ENCODE data around the gene SEMA4B.

The SEMA4B gene

DNA sequence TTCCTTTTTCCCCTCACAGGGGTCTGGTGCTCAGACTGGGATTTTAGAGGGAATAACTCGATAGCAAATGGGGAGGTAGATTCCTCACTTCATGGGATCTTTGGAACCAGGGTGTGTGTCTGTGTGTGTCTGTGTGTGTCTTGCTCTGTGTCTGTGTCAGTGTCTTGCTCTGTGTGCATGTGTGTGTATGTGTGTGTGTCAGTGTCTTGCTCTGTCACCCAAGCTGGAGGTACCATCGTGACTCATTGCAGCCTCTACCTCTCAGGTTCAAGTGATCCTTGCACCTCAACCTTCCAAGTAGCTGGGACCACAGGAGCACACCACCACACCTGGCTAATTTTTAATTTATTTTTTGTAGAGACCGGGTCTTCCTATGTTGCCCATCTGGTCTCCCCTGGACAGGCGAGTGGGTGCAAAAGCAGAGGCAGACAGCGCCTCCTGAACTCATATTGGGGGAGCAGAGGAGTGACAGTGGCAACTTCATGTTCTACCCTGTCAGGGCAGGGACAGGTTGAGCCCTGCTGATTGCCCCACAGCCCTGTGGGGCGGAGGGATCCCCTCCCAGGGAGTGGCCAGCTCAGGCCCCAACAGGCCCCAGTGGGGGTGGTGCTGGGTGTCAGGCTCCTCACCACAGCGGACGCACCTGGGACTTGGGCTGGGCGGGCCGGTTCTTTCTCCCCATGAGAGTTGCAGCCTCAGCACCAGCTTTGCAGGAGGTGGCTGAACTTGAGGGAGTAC is 10.4 kb upstream of the SEMA4B start:
- Histone ChIP-seq H3K9ac (ENCODE audit: low read depth in 1 of 2, low read length in 2 of 2) (peak overlapping the region; percentile 38 to 69), H3K4me1 (ENCODE audit: control insufficient read depth in 2 of 2, insufficient read depth in 2 of 2, low read length in 2 of 2) (peaks cover 39 to 51% of the 10 kb centered on the region in 2 donors), H3K36me3 (ENCODE audit: control insufficient read depth in 2 of 2, insufficient read depth in 2 of 2, low read length in 2 of 2) (no peaks in the 10 kb centered on the region), H3K4me3 (ENCODE audit: low read length in 2 of 2) (peak overlapping the region in 1 of 2 donors; percentile 20), H3K27ac (ENCODE audit: low read depth in 2 of 2, low read length in 2 of 2) (peak overlapping the region; percentile 91 to 93), H3K27me3 (ENCODE audit: control insufficient read depth in 2 of 2, insufficient read depth in 2 of 2, low read length in 2 of 2) (no peaks in the 10 kb centered on the region), H3K9me3 (ENCODE audit: control insufficient read depth in 2 of 2, low read length in 2 of 2) (no peaks in the 10 kb centered on the region)

DNA sequence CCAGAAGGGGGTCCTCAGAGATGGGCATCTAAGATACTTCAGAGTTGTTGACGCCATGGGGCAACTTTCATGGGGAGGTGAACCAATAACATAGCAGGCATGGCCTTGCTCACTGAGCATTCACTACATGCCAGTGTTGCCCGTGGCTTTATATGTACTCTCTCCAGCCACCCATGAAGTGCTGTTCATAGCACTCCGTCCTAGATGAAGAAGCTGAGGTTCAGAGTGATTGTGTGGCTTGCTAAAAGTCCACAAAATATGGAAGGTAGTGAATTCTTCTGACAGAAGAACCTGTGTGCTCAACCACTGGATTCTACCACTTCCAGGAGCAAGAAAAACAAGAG is 9.8 kb upstream of the SEMA4B start:
- H3K9ac ChIP-seq (ENCODE audit: low read depth in 1 of 2, low read length in 2 of 2), result peak overlapping the region; percentile 38 to 69
- H3K27me3 ChIP-seq (ENCODE audit: control insufficient read depth in 2 of 2, insufficient read depth in 2 of 2, low read length in 2 of 2), result no peaks in the 10 kb centered on the region
- H3K9me3 ChIP-seq (ENCODE audit: control insufficient read depth in 2 of 2, low read length in 2 of 2), result no peaks in the 10 kb centered on the region
- peak overlapping the region; percentile 91 to 93 for H3K27ac ChIP-seq (ENCODE audit: low read depth in 2 of 2, low read length in 2 of 2)
- no peaks in the 10 kb centered on the region for H3K36me3 ChIP-seq (ENCODE audit: control insufficient read depth in 2 of 2, insufficient read depth in 2 of 2, low read length in 2 of 2)
- peak overlapping the region in 1 of 2 donors; percentile 20 for H3K4me3 ChIP-seq (ENCODE audit: low read length in 2 of 2)
- peaks cover 38 to 46% of the 10 kb centered on the region in 2 donors for H3K4me1 ChIP-seq (ENCODE audit: control insufficient read depth in 2 of 2, insufficient read depth in 2 of 2, low read length in 2 of 2)

- Histone ChIP-seq H3K27ac (ENCODE audit: low read depth in 2 of 2, low read length in 2 of 2) (peak overlapping the region; percentile 91 to 93), H3K36me3 (ENCODE audit: control insufficient read depth in 2 of 2, insufficient read depth in 2 of 2, low read length in 2 of 2) (no peaks in the 10 kb centered on the region), H3K4me1 (ENCODE audit: control insufficient read depth in 2 of 2, insufficient read depth in 2 of 2, low read length in 2 of 2) (peaks cover 38 to 45% of the 10 kb centered on the region in 2 donors), H3K9ac (ENCODE audit: low read depth in 1 of 2, low read length in 2 of 2) (peak overlapping the region; percentile 18 to 69), H3K27me3 (ENCODE audit: control insufficient read depth in 2 of 2, insufficient read depth in 2 of 2, low read length in 2 of 2) (no peaks in the 10 kb centered on the region), H3K4me3 (ENCODE audit: low read length in 2 of 2) (peak overlapping the region in 1 of 2 donors; percentile 20), H3K9me3 (ENCODE audit: control insufficient read depth in 2 of 2, low read length in 2 of 2) (no peaks in the 10 kb centered on the region)
Observed at GRCh38 chr15:90191794-90192509, 9.2 kb upstream of the SEMA4B start.

- Histone ChIP-seq H3K27me3 (ENCODE audit: control insufficient read depth in 2 of 2, insufficient read depth in 2 of 2, low read length in 2 of 2) (no peaks in the 10 kb centered on the region), H3K4me3 (ENCODE audit: low read length in 2 of 2) (peak overlapping the region in 1 of 2 donors; percentile 17), H3K36me3 (ENCODE audit: control insufficient read depth in 2 of 2, insufficient read depth in 2 of 2, low read length in 2 of 2) (no peaks in the 10 kb centered on the region), H3K27ac (ENCODE audit: low read depth in 2 of 2, low read length in 2 of 2) (peak overlapping the region; percentile 91 to 93), H3K9ac (ENCODE audit: low read depth in 1 of 2, low read length in 2 of 2) (peak overlapping the region; percentile 38 to 69), H3K4me1 (ENCODE audit: control insufficient read depth in 2 of 2, insufficient read depth in 2 of 2, low read length in 2 of 2) (peaks cover 38 to 41% of the 10 kb centered on the region in 2 donors), H3K9me3 (ENCODE audit: control insufficient read depth in 2 of 2, low read length in 2 of 2) (no peaks in the 10 kb centered on the region)
Observed at GRCh38 chr15:90192961-90193786, 8.0 kb upstream of the SEMA4B start.

DNA sequence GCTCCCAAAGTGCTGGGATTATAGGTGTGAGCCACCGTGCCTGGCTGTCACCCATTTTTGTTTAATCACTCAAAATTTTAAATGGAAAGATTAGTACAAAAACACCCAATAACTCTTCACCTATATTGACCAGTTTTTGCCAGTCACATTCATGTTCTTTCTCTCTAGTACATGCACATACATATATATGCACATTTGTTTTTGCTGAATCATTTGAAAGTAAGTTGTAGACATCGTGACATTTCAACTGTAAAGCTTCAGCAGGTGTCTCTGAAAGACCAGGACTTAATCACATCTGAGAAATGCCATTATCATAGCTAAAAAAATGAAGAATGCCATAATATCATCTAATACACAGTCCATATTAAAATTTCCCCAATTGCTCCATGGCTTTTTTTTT is 6.5 kb upstream of the SEMA4B start:
- no peaks in the 10 kb centered on the region for H3K9me3 ChIP-seq (ENCODE audit: control insufficient read depth in 2 of 2, low read length in 2 of 2)
- H3K27ac ChIP-seq (ENCODE audit: low read depth in 2 of 2, low read length in 2 of 2), result no peak overlapping the region
- peaks cover 35 to 39% of the 10 kb centered on the region in 2 donors for H3K4me1 ChIP-seq (ENCODE audit: control insufficient read depth in 2 of 2, insufficient read depth in 2 of 2, low read length in 2 of 2)

DNA sequence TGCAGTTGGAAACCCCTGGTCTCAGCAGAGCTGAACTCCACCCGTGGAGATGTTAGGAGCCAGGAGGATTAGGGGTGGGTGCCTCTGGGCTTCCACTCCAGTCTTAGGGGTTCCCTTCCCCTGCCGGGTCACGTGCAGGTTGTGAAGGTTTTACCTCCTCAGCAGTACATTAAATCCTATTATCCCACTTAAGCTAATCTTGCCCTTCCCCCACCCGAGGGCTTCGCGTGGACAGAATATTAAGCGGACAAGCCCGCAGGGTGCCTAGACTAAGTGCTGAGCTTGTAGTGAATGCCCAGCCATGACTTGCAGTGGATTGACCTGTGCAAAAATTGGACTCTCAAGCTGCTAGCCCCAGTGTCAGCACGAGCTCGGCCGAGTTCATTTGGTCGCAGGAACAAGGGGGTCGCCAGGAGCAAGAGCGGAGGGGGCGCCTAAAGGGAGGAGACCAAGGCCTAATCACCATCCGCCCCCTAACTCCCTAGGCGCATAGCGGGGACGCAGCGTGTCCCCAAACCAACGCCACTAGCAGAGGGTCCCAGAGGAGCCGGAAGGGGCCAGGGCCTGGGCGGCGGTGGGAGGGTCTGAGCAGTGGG is 498 bp upstream of the SEMA4B start:
- H3K27ac ChIP-seq (ENCODE audit: low read depth in 2 of 2, low read length in 2 of 2), result peak overlapping the region; percentile 81 to 83
- peaks cover 16 to 25% of the 10 kb centered on the region in 2 donors for H3K4me1 ChIP-seq (ENCODE audit: control insufficient read depth in 2 of 2, insufficient read depth in 2 of 2, low read length in 2 of 2)
- H3K4me3 ChIP-seq (ENCODE audit: low read length in 2 of 2), result peak overlapping the region; percentile 75 to 78
- peaks cover 4 to 10% of the 10 kb centered on the region in 2 donors for H3K36me3 ChIP-seq (ENCODE audit: control insufficient read depth in 2 of 2, insufficient read depth in 2 of 2, low read length in 2 of 2)
- no peaks in the 10 kb centered on the region for H3K9me3 ChIP-seq (ENCODE audit: control insufficient read depth in 2 of 2, low read length in 2 of 2)
- H3K27me3 ChIP-seq (ENCODE audit: control insufficient read depth in 2 of 2, insufficient read depth in 2 of 2, low read length in 2 of 2), result no peaks in the 10 kb centered on the region
- peak overlapping the region; percentile 72 to 89 for H3K9ac ChIP-seq (ENCODE audit: low read depth in 1 of 2, low read length in 2 of 2)

More for the DNA sequence above, 6.5 kb upstream of the SEMA4B start:
- Histone ChIP-seq H3K27me3 (ENCODE audit: control insufficient read depth in 2 of 2, insufficient read depth in 2 of 2, low read length in 2 of 2) (no peaks in the 10 kb centered on the region), H3K36me3 (ENCODE audit: control insufficient read depth in 2 of 2, insufficient read depth in 2 of 2, low read length in 2 of 2) (no peaks in the 10 kb centered on the region), H3K4me3 (ENCODE audit: low read length in 2 of 2) (no peak overlapping the region), H3K9ac (ENCODE audit: low read depth in 1 of 2, low read length in 2 of 2) (no peak overlapping the region)

GRCh38 chr15:90201944-90202375 is 830 bp downstream of the SEMA4B start:
- Histone ChIP-seq H3K27ac (ENCODE audit: low read depth in 2 of 2, low read length in 2 of 2) (peak overlapping the region; percentile 81 to 83), H3K4me1 (ENCODE audit: control insufficient read depth in 2 of 2, insufficient read depth in 2 of 2, low read length in 2 of 2) (peaks cover 16 to 25% of the 10 kb centered on the region in 2 donors), H3K9me3 (ENCODE audit: control insufficient read depth in 2 of 2, low read length in 2 of 2) (no peaks in the 10 kb centered on the region), H3K27me3 (ENCODE audit: control insufficient read depth in 2 of 2, insufficient read depth in 2 of 2, low read length in 2 of 2) (no peaks in the 10 kb centered on the region), H3K9ac (ENCODE audit: low read depth in 1 of 2, low read length in 2 of 2) (peak overlapping the region; percentile 72 to 89), H3K36me3 (ENCODE audit: control insufficient read depth in 2 of 2, insufficient read depth in 2 of 2, low read length in 2 of 2) (peaks cover 10 to 22% of the 10 kb centered on the region in 2 donors), H3K4me3 (ENCODE audit: low read length in 2 of 2) (peak overlapping the region; percentile 75 to 78)

DNA sequence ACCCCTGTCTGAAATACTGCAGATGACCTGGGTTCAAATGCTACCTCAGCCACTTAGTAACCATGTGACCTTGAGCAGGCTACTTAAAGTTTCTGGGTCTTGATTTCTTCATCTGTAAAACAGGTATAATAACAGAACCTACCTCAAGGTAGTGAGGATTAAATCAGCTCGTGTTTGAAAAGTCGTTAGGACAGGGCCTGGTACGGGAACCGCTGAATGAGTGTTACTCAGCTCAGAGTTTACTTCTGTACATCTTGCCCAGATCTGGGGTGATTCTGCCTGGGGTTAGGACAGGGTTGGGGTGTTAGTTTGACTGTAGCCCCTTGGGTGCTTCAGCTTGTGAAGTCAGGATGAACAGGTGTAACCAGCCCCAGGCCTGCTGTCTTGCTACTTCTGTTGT is 1.8 kb downstream of the SEMA4B start:
- H3K4me1 ChIP-seq (ENCODE audit: control insufficient read depth in 2 of 2, insufficient read depth in 2 of 2, low read length in 2 of 2), result peaks cover 16 to 25% of the 10 kb centered on the region in 2 donors
- peaks cover 14 to 30% of the 10 kb centered on the region in 2 donors for H3K36me3 ChIP-seq (ENCODE audit: control insufficient read depth in 2 of 2, insufficient read depth in 2 of 2, low read length in 2 of 2)
- H3K4me3 ChIP-seq (ENCODE audit: low read length in 2 of 2), result peak overlapping the region; percentile 75 to 78
- no peak overlapping the region for H3K27ac ChIP-seq (ENCODE audit: low read depth in 2 of 2, low read length in 2 of 2)
- H3K9me3 ChIP-seq (ENCODE audit: control insufficient read depth in 2 of 2, low read length in 2 of 2), result no peaks in the 10 kb centered on the region
- H3K27me3 ChIP-seq (ENCODE audit: control insufficient read depth in 2 of 2, insufficient read depth in 2 of 2, low read length in 2 of 2), result no peaks in the 10 kb centered on the region
- H3K9ac ChIP-seq (ENCODE audit: low read depth in 1 of 2, low read length in 2 of 2), result peak overlapping the region; percentile 41 to 89

- H3K9ac ChIP-seq (ENCODE audit: low read depth in 1 of 2, low read length in 2 of 2), result no peak overlapping the region
- H3K4me1 ChIP-seq (ENCODE audit: control insufficient read depth in 2 of 2, insufficient read depth in 2 of 2, low read length in 2 of 2), result peaks cover 16 to 25% of the 10 kb centered on the region in 2 donors
- no peak overlapping the region for H3K27ac ChIP-seq (ENCODE audit: low read depth in 2 of 2, low read length in 2 of 2)
Observed at GRCh38 chr15:90203473-90203872, 2.3 kb downstream of the SEMA4B start.

More at GRCh38 chr15:90203473-90203872, 2.3 kb downstream of the SEMA4B start:
- H3K9me3 ChIP-seq (ENCODE audit: control insufficient read depth in 2 of 2, low read length in 2 of 2), result no peaks in the 10 kb centered on the region
- H3K4me3 ChIP-seq (ENCODE audit: low read length in 2 of 2), result no peak overlapping the region
- peaks cover 14 to 33% of the 10 kb centered on the region in 2 donors for H3K36me3 ChIP-seq (ENCODE audit: control insufficient read depth in 2 of 2, insufficient read depth in 2 of 2, low read length in 2 of 2)
- no peaks in the 10 kb centered on the region for H3K27me3 ChIP-seq (ENCODE audit: control insufficient read depth in 2 of 2, insufficient read depth in 2 of 2, low read length in 2 of 2)
